ENCODE data around the gene ANKK1.

GRCh38 chr11:113411536-113411935 is 24.0 kb downstream of the ANKK1 start:
- TF ChIP-seq, protein P1, sequence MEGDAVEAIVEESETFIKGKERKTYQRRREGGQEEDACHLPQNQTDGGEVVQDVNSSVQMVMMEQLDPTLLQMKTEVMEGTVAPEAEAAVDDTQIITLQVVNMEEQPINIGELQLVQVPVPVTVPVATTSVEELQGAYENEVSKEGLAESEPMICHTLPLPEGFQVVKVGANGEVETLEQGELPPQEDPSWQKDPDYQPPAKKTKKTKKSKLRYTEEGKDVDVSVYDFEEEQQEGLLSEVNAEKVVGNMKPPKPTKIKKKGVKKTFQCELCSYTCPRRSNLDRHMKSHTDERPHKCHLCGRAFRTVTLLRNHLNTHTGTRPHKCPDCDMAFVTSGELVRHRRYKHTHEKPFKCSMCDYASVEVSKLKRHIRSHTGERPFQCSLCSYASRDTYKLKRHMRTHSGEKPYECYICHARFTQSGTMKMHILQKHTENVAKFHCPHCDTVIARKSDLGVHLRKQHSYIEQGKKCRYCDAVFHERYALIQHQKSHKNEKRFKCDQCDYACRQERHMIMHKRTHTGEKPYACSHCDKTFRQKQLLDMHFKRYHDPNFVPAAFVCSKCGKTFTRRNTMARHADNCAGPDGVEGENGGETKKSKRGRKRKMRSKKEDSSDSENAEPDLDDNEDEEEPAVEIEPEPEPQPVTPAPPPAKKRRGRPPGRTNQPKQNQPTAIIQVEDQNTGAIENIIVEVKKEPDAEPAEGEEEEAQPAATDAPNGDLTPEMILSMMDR (conservative IDR thresholded peaks at IDR 0.05) = no peak
- TF ChIP-seq ZFX (IDR thresholded peaks at IDR 0.05) = no peak
